Urinary bladder (tissue), 4 donors: ENCODE measurements around the gene CD59. TPM values are rescaled to one million over a fixed set of nuclear protein-coding genes. Genes with fewer than 3 reads are reported as not detected.
"Not testable (repeated sequence)": the region's sequence is repeated elsewhere in the genome, so short reads cannot be mapped to it uniquely, and the experiment has no call there.

Source experiments
- DNase-seq: peaks from one replicate; pipeline ENCODE4 v3.0.0-alpha.2; 2015; ENCODE audit errors: extremely low spot score
- H3K27ac ChIP-seq: one replicate; pipeline ENCODE4 v1.5.1; 2013; ENCODE audit warnings: low read depth, mild to moderate bottlenecking, moderate library complexity
- H3K36me3 ChIP-seq: one replicate; pipeline ENCODE4 v1.6.1; 2013; ENCODE audit warnings: mild to moderate bottlenecking, moderate library complexity; ENCODE audit not compliant: insufficient read depth
- H3K4me1 ChIP-seq: one replicate; pipeline ENCODE4 v1.6.1; 2013; ENCODE audit warnings: mild to moderate bottlenecking, moderate library complexity; ENCODE audit not compliant: insufficient read depth
- H3K4me3 ChIP-seq: one replicate; pipeline ENCODE4 v1.5.1; 2013; ENCODE audit warnings: low read depth, low read length
- WGBS: extraction: QIAGEN DNeasy Blood & Tissue Kit; methylation state at CpG from one replicate; pipeline ENCODE4 v1.1.7; 2013; 5-methylcytosine and 5-hydroxymethylcytosine counted together
- polyA plus RNA-seq: library from polyadenylated mRNA; stranded (reverse); fragments of 200-250 nt; gene quantifications from one replicate; pipeline ENCODE4 v1.2.3, GENCODE V29; 2013
- total RNA-seq: library from RNA; depleted of rRNA; stranded (reverse); fragments of >200 nt; gene quantifications from one replicate; pipeline ENCODE4 v1.2.3, GENCODE V29; 2014
- donor health status: healthy with polysubstance abuse.
- donor health status: healthy.

The CD59 gene
- total and polyA plus RNA-seq, 2 donors: 143 to 464 TPM

- Histone ChIP-seq H3K36me3 (no peaks in the 10 kb centered on the region), H3K4me1 (no peaks in the 10 kb centered on the region), H3K4me3 (no peak overlapping the region), H3K27ac (no peak overlapping the region)
- no peak for DNase-seq
- 86% methylated on average over 8 of the region's 8 CpGs for WGBS
Measured at GRCh38 chr11:33689501-33689900, 46.7 kb downstream of the CD59 start.

DNA sequence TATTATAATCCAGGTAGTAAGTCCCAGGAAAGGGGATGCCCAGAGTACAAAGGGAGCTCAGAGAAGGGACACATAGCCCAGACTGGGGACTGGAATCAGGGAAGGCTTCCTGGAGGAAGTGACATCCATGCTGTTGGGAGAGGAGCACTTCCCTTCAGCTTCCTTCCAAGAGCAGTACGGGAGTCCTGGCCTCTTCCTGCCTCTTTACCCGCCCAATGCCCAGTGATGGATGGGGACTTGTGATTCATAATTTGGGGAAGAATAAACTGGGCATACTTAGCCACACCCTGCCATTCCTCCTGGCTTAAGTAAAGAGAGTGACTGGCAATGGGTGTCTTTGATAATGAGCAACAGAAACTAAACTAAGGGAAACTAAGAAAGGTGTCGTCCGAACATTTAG, 47.1 kb downstream of the CD59 start:
- Histone ChIP-seq H3K36me3 (no peaks in the 10 kb centered on the region), H3K27ac (no peak overlapping the region), H3K4me3 (no peak overlapping the region), H3K4me1 (no peaks in the 10 kb centered on the region)
- 84% methylated on average over 4 of the region's 4 CpGs for WGBS
- no peak for DNase-seq

- 56% methylated on average over 2 of the region's 2 CpGs for WGBS
- no peak overlapping the region for H3K4me3 ChIP-seq
- no peak overlapping the region for H3K27ac ChIP-seq
- H3K4me1 ChIP-seq: no peaks in the 10 kb centered on the region
- no peak for DNase-seq
- H3K36me3 ChIP-seq: no peaks in the 10 kb centered on the region
Measured at GRCh38 chr11:33687733-33688479, 48.3 kb downstream of the CD59 start.

- H3K36me3 ChIP-seq: no peaks in the 10 kb centered on the region
- WGBS: 67% methylated on average over 3 of the region's 3 CpGs
- no peak for DNase-seq
- no peak overlapping the region for H3K27ac ChIP-seq
- H3K4me3 ChIP-seq: no peak overlapping the region
- H3K4me1 ChIP-seq: no peaks in the 10 kb centered on the region
Measured at GRCh38 chr11:33685082-33685481, 51.1 kb downstream of the CD59 start.

DNA sequence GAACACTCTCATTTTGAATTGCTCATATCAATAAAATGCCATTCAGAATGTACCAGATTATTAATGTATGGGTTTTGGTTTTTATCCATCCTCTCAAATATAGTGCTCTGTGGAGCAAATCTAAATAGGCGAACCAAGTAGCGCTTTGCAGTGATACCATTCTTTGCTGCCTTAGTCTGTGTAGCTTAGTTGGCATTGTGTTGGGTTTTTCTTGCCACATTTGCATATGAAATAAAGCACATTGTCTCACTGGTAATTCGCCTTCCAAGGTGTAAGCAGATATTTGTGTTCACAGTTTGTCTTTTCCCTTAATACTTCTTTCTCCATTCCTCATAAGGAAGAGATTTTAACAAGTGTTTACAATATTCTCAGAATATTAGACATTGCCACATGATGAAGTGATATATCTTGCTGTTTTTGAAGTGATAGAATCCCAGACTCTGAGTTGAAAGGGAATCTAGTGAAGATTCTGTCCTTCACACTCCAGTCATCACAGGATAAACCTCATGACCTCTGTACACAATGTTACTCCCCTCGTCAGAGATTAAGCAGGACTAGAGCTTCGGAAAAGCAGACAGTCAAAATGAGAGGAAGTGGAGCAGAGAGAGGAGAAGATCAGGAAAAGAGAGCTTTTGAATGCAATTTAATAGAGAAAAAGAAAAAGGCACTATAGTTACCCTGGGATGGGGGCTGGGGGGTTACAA, 52.1 kb downstream of the CD59 start:
- no peak overlapping the region for H3K4me3 ChIP-seq
- H3K36me3 ChIP-seq: no peaks in the 10 kb centered on the region
- no peak for DNase-seq
- H3K4me1 ChIP-seq: no peaks in the 10 kb centered on the region
- no peak overlapping the region for H3K27ac ChIP-seq
- WGBS: 66% methylated on average over 5 of the region's 5 CpGs

DNA sequence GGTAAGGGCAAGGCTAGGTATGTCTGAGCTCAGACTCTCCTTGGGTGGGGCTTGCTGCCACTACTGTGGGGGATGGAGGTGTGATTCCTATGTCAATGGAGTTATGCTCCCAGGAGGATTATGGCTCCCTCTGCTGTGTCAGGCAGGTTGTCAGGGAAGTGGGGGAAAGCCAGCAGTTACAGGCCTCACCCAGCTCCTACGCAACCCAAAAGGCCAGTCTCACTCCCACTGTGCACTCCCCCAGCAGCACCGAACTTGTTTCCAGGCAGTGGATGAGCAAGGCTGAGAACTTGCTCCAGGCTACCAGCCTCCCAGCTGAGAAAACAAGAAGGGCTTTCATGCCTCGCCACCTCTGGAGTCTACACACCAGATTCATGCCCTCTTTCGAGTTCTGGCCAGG, 53.8 kb downstream of the CD59 start:
- WGBS: 84% methylated on average over 4 of the region's 4 CpGs
- no peaks in the 10 kb centered on the region for H3K4me1 ChIP-seq
- no peaks in the 10 kb centered on the region for H3K36me3 ChIP-seq
- no peak for DNase-seq
- H3K4me3 ChIP-seq: no peak overlapping the region
- H3K27ac ChIP-seq: no peak overlapping the region

DNA sequence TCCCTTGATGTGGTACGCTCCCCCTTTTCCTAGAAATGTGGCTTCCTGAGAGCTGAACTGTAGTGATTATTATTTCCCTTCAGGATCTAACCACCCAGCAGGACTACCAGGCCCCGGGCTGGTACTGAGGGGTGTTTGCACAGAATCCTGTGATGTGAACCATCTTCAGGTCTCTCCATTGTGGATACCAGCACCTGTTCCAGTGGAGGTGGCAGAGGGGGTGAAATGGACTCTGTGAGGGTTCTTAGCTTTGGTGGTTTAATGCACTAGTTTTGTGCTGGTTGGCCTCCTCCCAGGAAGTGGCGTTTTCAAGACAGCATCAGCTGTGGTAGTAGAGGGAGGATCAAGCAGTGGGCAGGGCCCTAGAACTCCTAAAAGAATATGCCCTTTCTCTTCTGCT, 54.2 kb downstream of the CD59 start:
- H3K36me3 ChIP-seq: no peaks in the 10 kb centered on the region
- 78% methylated on average over 3 of the region's 3 CpGs for WGBS
- no peaks in the 10 kb centered on the region for H3K4me1 ChIP-seq
- no peak overlapping the region for H3K27ac ChIP-seq
- DNase-seq: no peak
- no peak overlapping the region for H3K4me3 ChIP-seq

DNA sequence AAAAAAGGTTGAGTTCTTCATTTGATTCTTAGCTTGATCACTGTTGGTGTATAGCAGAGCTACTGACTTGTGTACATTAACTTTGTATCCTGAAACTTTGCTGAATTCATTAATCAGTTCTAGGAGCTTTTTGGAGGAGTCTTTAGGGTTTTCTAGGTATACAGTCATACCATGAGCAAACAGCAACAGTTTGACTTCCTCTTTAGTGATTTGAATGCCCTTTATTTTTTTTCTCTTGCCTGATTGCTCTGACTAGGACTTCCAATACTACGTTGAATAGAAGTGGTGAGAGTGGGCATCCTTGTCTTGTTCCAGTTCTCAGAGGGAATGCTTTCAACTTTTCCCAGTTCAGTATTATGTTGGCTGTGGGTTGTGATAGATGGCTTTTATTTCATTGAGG, 57.6 kb downstream of the CD59 start:
- not testable (repeated sequence) for H3K4me1 ChIP-seq, H3K27ac ChIP-seq, H3K36me3 ChIP-seq, DNase-seq, H3K4me3 ChIP-seq
- 84% methylated on average over 1 of the region's 1 CpG for WGBS

- H3K4me1 ChIP-seq: no peaks in the 10 kb centered on the region
- no peaks in the 10 kb centered on the region for H3K36me3 ChIP-seq
- whole genome bisulfite sequencing: 99% methylated on average over 3 of the region's 3 CpGs
- no peak overlapping the region for H3K27ac ChIP-seq
- H3K4me3 ChIP-seq: no peak overlapping the region
- DNase-seq: no peak
Measured at GRCh38 chr11:33674035-33674814, 62.0 kb downstream of the CD59 start.

- Histone ChIP-seq H3K4me1 (no peaks in the 10 kb centered on the region), H3K36me3 (no peaks in the 10 kb centered on the region), H3K27ac (no peak overlapping the region), H3K4me3 (no peak overlapping the region)
- DNase-seq: no peak
- WGBS: 88% methylated on average over 4 of the region's 4 CpGs
Measured at GRCh38 chr11:33672273-33672672, 64.0 kb downstream of the CD59 start.

DNA sequence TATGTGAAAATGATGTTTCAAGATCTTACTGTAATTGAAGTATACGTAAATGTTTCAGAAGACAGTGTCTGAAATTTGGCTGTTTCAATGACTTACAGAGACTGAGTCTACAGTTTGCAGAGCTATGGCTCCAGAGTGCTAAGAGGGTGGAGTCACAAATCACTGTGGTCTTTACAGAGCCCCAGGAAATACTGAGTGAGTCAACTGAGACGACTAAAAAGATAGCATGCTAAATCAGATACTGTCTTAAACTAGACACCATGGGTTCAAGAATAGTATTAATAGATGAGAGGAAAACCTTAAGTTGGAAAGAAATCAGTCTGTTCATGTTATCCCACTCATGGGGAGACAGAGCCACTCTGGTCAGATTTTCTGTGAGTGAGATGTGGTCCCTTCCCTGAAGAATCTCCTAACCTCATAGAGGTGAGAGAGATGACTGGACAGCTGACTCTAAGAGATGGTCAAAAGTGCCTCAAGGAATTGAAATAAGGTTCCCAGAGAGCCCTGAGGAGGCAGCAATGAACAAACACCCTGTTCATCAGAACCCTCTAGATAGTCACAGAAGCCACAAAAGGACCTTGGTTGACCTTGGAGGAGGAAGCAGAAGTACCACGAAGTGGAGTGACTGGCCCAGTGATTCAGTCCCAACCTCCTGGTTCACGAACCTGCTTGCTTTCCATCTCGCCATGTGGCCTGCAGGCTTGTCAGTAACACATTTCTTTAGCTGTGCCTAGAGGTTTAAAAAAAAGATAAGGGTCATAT, 65.8 kb downstream of the CD59 start:
- DNase-seq: no peak
- WGBS: 59% methylated on average over 5 of the region's 5 CpGs
- no peak overlapping the region for H3K27ac ChIP-seq
- H3K4me1 ChIP-seq: no peaks in the 10 kb centered on the region
- H3K4me3 ChIP-seq: no peak overlapping the region
- H3K36me3 ChIP-seq: no peaks in the 10 kb centered on the region

- WGBS: 78% methylated on average over 5 of the region's 5 CpGs
- no peak overlapping the region for H3K4me3 ChIP-seq
- no peaks in the 10 kb centered on the region for H3K36me3 ChIP-seq
- H3K27ac ChIP-seq: no peak overlapping the region
- no peak for DNase-seq
- no peaks in the 10 kb centered on the region for H3K4me1 ChIP-seq
Measured at GRCh38 chr11:33669598-33670249, 66.5 kb downstream of the CD59 start.
